Activated CD8-positive, alpha-beta T cell treated with anti-CD3 and anti-CD28 coated beads, Interleukin-2, amount 10 ng/mL, durations not matched to agents 7 days and 5 days (primary cell): ENCODE measurements around the gene CDH26. TPM values are rescaled to one million over a fixed set of nuclear protein-coding genes. Genes with fewer than 3 reads are reported as not detected.

Experiments used
- ATAC-seq: fragments of 150-1000 bp; cut with Tn5 transposase; one replicate; pipeline ENCODE4 v1.10.0; 2021; ENCODE audit warnings: moderate library complexity
- CTCF ChIA-PET: fragments of 350-600 bp; sonication (Branson Sonifier 250); formaldehyde crosslinking; loops from one replicate; lab custom pipeline; 2021; ENCODE audit warnings: antibody characterized with exemption; lab: Charles Lee
- POLR2A ChIA-PET: fragments of 350-600 bp; sonication (Branson Sonifier 250); formaldehyde crosslinking; loops from one replicate; lab custom pipeline; 2021; ENCODE audit warnings: antibody characterized with exemption; lab: Charles Lee
- DNase-seq: peaks from one replicate; pipeline ENCODE4 v3.0.0-alpha.2; 2020
- H3K27ac Mint-ChIP-seq: one replicate; pipeline ENCODE4 v1.8.0; 2021; ENCODE audit warnings: mild to moderate bottlenecking, mixed read lengths
- H3K27me3 Mint-ChIP-seq: one replicate; pipeline ENCODE4 v1.8.0; 2021; ENCODE audit warnings: low read depth, mixed read lengths
- H3K36me3 Mint-ChIP-seq: one replicate; pipeline ENCODE4 v1.8.0; 2021; ENCODE audit warnings: low read depth, mixed read lengths
- H3K4me1 Mint-ChIP-seq: one replicate; pipeline ENCODE4 v1.8.0; 2021; ENCODE audit warnings: low read depth, mixed read lengths
- H3K4me3 Mint-ChIP-seq: one replicate; pipeline ENCODE4 v1.8.0; 2021; ENCODE audit warnings: mild to moderate bottlenecking, mixed read lengths
- H3K9me3 Mint-ChIP-seq: one replicate; pipeline ENCODE4 v1.8.0; 2022; ENCODE audit warnings: mixed read lengths; ENCODE audit not compliant: insufficient read depth
- total RNA-seq, 2 experiments: library from RNA; stranded (reverse); gene quantifications; one replicate each; pipeline ENCODE4 v1.2.3, GENCODE V29; 2021

CDH26 gene
- total RNA-seq, 2 experiments from 2014 or later: 0.26 to 0.34 TPM

DNA sequence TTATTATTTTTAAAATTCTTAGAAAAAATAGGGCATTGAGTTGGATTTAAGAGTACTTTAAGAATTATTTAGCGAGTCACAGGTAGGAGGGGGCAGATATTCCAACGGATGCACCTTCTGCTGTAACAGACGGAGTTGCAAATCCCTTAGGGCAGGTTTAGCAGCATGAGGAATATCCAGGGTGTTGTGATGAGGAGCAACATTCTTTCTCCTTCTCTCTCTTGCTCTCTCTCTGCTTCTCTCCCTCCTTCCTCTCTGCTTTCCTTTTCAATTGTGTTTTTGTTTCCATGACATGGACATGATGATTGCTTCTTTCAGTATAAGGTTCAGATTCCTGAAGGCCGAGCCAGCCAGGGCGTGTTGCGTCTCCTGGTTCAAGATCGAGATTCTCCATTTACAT lies 28.9 kb downstream of the CDH26 start:
- Mint-ChIP-seq H3K9me3 (no peaks in the 10 kb centered on the region), H3K27ac (no peak overlapping the region), H3K36me3 (no peaks in the 10 kb centered on the region), H3K27me3 (no peaks in the 10 kb centered on the region), H3K4me3 (no peak overlapping the region), H3K4me1 (peaks cover 3% of the 10 kb centered on the region)
- POLR2A ChIA-PET: no interaction called here
- DNase-seq (no peak), ATAC-seq (no peak)
- CTCF ChIA-PET: interaction anchor here (0.9 to 1.2 kb wide), 2 partner anchors 70 to 138 kb away, joined by 3 read pairs; no protein-coding TSS in a partner anchor

DNA sequence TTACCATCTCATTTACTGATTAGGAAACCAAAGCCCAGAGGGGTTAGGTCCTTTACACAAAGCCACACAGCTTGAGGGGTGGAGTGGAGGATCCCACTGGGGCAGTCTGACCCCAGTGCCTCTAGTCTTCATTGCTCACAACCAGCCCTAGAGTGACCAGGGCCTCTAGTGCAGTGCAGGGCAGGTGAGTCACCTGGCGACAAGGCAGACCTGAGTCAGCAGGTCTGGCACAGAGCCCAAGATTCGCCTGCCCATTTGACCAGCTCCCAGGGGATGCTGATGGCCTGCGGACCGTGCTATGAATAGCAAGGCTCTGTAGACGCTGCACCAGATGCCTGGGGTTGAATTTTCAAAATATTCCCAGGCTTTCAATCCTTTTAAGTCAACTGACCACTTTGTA lies 29.9 kb downstream of the CDH26 start:
- H3K9me3 Mint-ChIP-seq: no peaks in the 10 kb centered on the region
- H3K27ac Mint-ChIP-seq: no peak overlapping the region
- H3K4me1 Mint-ChIP-seq: peaks cover 3% of the 10 kb centered on the region
- H3K27me3 Mint-ChIP-seq: no peaks in the 10 kb centered on the region
- POLR2A ChIA-PET: no interaction called here
- H3K36me3 Mint-ChIP-seq: no peaks in the 10 kb centered on the region
- ATAC-seq (no peak), DNase-seq (peak; percentile 5)
- CTCF ChIA-PET: interaction anchor here (1.2 kb wide), 1 partner anchor 69 kb away, joined by 3 read pairs; no protein-coding TSS in a partner anchor
- H3K4me3 Mint-ChIP-seq: no peak overlapping the region

GRCh38 chr20:59992526-59993084 lies 34.4 kb downstream of the CDH26 start:
- CTCF ChIA-PET: interaction anchor here (0.7 to 2.2 kb wide), 3 partner anchors 11 to 57 kb away, joined by 3 to 4 read pairs (median 3); no protein-coding TSS in a partner anchor
- POLR2A ChIA-PET: no interaction called here
- ATAC-seq: no peak
- H3K4me3 Mint-ChIP-seq: no peak overlapping the region
- no peaks in the 10 kb centered on the region for H3K36me3 Mint-ChIP-seq
- H3K4me1 Mint-ChIP-seq: peaks cover 8% of the 10 kb centered on the region
- DNase-seq: no peak
- peaks cover 3% of the 10 kb centered on the region for H3K27me3 Mint-ChIP-seq
- no peaks in the 10 kb centered on the region for H3K9me3 Mint-ChIP-seq
- no peak overlapping the region for H3K27ac Mint-ChIP-seq

DNA sequence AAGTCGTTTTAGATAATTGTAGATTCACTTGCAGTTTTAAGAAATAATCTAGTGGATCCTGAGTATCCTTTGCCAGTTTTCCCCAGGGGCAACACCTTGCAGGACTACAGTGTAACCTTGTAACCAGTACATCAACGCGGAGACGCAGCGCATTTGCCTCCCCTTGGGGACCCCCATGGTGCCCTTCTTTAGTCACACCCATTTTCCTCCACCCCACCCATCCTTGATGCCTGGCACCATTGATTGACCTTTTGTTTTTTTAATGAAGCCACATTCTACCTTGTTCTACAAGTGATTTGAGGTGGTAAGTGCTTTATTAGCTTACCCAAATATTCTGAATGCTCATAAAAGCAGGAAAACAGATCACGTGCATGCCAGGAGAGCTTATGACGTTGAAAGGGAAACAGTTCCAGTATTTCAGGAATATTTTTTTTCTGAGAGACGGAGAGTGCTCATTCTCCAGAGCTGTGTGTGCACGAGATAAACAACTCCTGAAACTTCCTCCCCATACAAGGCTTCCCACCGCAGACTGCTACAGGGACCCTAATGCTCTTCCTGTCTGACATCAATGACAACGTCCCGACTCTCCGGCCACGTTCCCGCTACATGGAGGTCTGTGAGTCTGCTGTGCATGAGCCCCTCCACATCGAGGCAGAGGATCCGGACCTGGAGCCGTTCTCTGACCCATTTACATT lies 35.7 kb downstream of the CDH26 start:
- no peak overlapping the region for H3K4me3 Mint-ChIP-seq
- no peaks in the 10 kb centered on the region for H3K36me3 Mint-ChIP-seq
- peaks cover 8% of the 10 kb centered on the region for H3K4me1 Mint-ChIP-seq
- DNase-seq (peak; percentile 6), ATAC-seq (no peak)
- ChIA-PET POLR2A (no interaction called here), CTCF (interaction anchor here (2.2 kb wide), 1 partner anchor 54 kb away, joined by 4 read pairs; no protein-coding TSS in a partner anchor)
- no peak overlapping the region for H3K27ac Mint-ChIP-seq
- H3K27me3 Mint-ChIP-seq: peaks cover 3% of the 10 kb centered on the region
- H3K9me3 Mint-ChIP-seq: no peaks in the 10 kb centered on the region

- no peaks in the 10 kb centered on the region for H3K36me3 Mint-ChIP-seq
Measured at GRCh38 chr20:59994697-59995122, 36.5 kb downstream of the CDH26 start.

GRCh38 chr20:59996108-59996507 lies 37.9 kb downstream of the CDH26 start:
- no peaks in the 10 kb centered on the region for H3K9me3 Mint-ChIP-seq
- ATAC-seq (no peak), DNase-seq (no peak)
- POLR2A ChIA-PET: no interaction called here
- H3K27ac Mint-ChIP-seq: no peak overlapping the region
- CTCF ChIA-PET: interaction anchor here (1.3 kb wide), 1 partner anchor 11 kb away, joined by 3 read pairs; no protein-coding TSS in a partner anchor
- H3K4me3 Mint-ChIP-seq: no peak overlapping the region
- no peaks in the 10 kb centered on the region for H3K36me3 Mint-ChIP-seq
- peaks cover 8% of the 10 kb centered on the region for H3K4me1 Mint-ChIP-seq
- peaks cover 3% of the 10 kb centered on the region for H3K27me3 Mint-ChIP-seq

More at GRCh38 chr20:59994697-59995122, 36.5 kb downstream of the CDH26 start:
- DNase-seq: peak; percentile 5
- H3K9me3 Mint-ChIP-seq: no peaks in the 10 kb centered on the region
- no peak overlapping the region for H3K27ac Mint-ChIP-seq
- no peak overlapping the region for H3K4me3 Mint-ChIP-seq
- H3K27me3 Mint-ChIP-seq: peaks cover 3% of the 10 kb centered on the region
- CTCF ChIA-PET: interaction anchor here (2.2 kb wide), 1 partner anchor 53 kb away, joined by 4 read pairs; no protein-coding TSS in a partner anchor
- POLR2A ChIA-PET: no interaction called here
- ATAC-seq: no peak
- peaks cover 8% of the 10 kb centered on the region for H3K4me1 Mint-ChIP-seq

DNA sequence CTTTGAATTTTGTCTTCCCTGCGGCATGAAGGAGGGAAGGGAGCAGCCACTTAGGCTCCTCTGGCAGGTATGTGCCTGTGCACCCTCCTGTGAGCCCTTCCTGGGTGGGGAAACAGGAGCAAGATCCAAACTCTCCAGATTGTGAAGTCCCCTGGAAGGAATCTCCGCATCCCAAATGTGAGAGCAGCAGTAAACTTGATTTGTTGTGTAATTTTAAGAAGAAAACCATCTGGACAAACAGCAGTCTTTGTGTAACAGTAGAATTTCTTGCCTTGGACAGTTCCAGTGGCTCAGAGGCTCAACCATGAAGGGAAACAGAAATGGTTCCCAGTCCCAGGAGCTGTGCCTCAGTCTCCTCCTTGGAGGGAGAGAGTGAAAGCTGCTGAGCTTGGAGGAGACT lies 39.7 kb downstream of the CDH26 start:
- CTCF ChIA-PET: no interaction called here
- ATAC-seq: no peak
- POLR2A ChIA-PET: no interaction called here
- no peaks in the 10 kb centered on the region for H3K9me3 Mint-ChIP-seq
- no peaks in the 10 kb centered on the region for H3K36me3 Mint-ChIP-seq
- H3K4me1 Mint-ChIP-seq: peaks cover 8% of the 10 kb centered on the region
- DNase-seq: no peak
- H3K4me3 Mint-ChIP-seq: no peak overlapping the region
- no peak overlapping the region for H3K27ac Mint-ChIP-seq
- peaks cover 3% of the 10 kb centered on the region for H3K27me3 Mint-ChIP-seq

DNA sequence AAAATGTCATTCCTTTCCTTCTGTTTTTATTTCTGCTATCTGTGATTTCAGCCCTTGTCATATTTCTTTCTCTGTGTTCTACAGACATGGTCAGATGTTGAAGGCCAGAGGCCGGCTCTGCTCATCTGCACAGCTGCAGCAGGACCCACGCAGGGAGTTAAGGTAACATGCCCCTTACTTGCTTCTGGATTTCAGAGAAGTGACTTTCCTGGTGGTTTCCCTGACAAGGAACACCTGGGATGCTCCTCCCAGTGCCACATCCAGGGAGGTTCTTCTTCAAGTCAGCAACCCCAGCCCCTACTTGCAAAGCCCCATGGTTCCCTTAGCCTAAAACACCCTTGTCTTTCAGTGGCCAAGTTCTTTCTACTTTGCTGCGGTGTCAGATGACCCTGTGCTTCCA lies 41.3 kb downstream of the CDH26 start:
- ChIA-PET POLR2A (no interaction called here), CTCF (no interaction called here)
- DNase-seq (no peak), ATAC-seq (no peak)
- no peak overlapping the region for H3K4me3 Mint-ChIP-seq
- no peak overlapping the region for H3K27ac Mint-ChIP-seq
- no peaks in the 10 kb centered on the region for H3K4me1 Mint-ChIP-seq
- no peaks in the 10 kb centered on the region for H3K27me3 Mint-ChIP-seq
- H3K36me3 Mint-ChIP-seq: no peaks in the 10 kb centered on the region
- no peaks in the 10 kb centered on the region for H3K9me3 Mint-ChIP-seq

GRCh38 chr20:60000271-60001042 lies 42.2 kb downstream of the CDH26 start:
- Mint-ChIP-seq H3K4me3 (no peak overlapping the region), H3K27me3 (no peaks in the 10 kb centered on the region), H3K9me3 (no peaks in the 10 kb centered on the region), H3K27ac (no peak overlapping the region), H3K4me1 (no peaks in the 10 kb centered on the region), H3K36me3 (no peaks in the 10 kb centered on the region)
- ChIA-PET CTCF (no interaction called here), POLR2A (no interaction called here)
- ATAC-seq (no peak), DNase-seq (no peak)

GRCh38 chr20:60001108-60001507 lies 42.9 kb downstream of the CDH26 start:
- Mint-ChIP-seq H3K36me3 (no peaks in the 10 kb centered on the region), H3K27ac (no peak overlapping the region), H3K27me3 (no peaks in the 10 kb centered on the region), H3K9me3 (no peaks in the 10 kb centered on the region), H3K4me1 (no peaks in the 10 kb centered on the region), H3K4me3 (no peak overlapping the region)
- ATAC-seq (no peak), DNase-seq (no peak)
- ChIA-PET POLR2A (no interaction called here), CTCF (no interaction called here)

GRCh38 chr20:60003776-60004175 lies 45.6 kb downstream of the CDH26 start:
- H3K4me3 Mint-ChIP-seq: no peak overlapping the region
- ATAC-seq: no peak
- no peaks in the 10 kb centered on the region for H3K36me3 Mint-ChIP-seq
- peaks cover 8% of the 10 kb centered on the region for H3K4me1 Mint-ChIP-seq
- H3K27ac Mint-ChIP-seq: no peak overlapping the region
- no peaks in the 10 kb centered on the region for H3K9me3 Mint-ChIP-seq
- ChIA-PET POLR2A (no interaction called here), CTCF (no interaction called here)
- peaks cover 3% of the 10 kb centered on the region for H3K27me3 Mint-ChIP-seq
- DNase-seq: no peak

DNA sequence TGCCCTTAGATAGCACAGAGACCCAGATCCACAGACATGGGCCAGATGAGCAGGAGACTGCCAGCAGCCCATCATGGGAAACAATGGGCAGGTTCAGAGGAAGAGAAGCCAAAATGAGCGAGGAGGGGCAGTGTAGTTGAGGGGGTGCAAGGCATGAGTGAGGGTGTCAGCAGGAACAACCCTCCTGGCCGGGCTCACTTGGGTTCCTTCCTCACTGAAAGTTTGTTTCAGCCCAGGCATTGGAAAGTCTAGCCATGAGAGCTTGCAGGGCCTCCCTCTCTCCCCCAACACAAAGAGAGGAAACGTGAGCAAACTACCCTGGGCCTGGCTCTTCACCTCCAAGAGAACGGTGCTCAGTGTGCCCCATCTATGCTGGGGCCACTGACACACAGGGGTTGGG lies 48.0 kb downstream of the CDH26 start:
- no peak for DNase-seq

More for the DNA sequence above, 48.0 kb downstream of the CDH26 start:
- POLR2A ChIA-PET: no interaction called here
- H3K27ac Mint-ChIP-seq: no peak overlapping the region
- no peak for ATAC-seq
- peaks cover 21% of the 10 kb centered on the region for H3K4me1 Mint-ChIP-seq
- no peaks in the 10 kb centered on the region for H3K9me3 Mint-ChIP-seq
- H3K36me3 Mint-ChIP-seq: no peaks in the 10 kb centered on the region
- H3K4me3 Mint-ChIP-seq: no peak overlapping the region
- H3K27me3 Mint-ChIP-seq: peaks cover 11% of the 10 kb centered on the region
- CTCF ChIA-PET: no interaction called here
